DOHH2 (cell line): Measurements from ENCODE around the gene MAP3K20.

ENCODE experiments used
- H3F3A ChIP-seq: fragments of 200-600 bp; sonication (generic), shearing (Covaris generic); 2 replicates; pipeline ENCODE4 v1.6.0; 2016; ENCODE audit warnings: antibody characterized with exemption, mild to moderate bottlenecking; ENCODE audit not compliant: control insufficient read depth, insufficient read depth
- H3K27ac ChIP-seq: fragments of 200-600 bp; sonication (generic); 2 replicates; pipeline ENCODE4 v1.5.1; 2014; ENCODE audit warnings: low read depth, mild to moderate bottlenecking, low read length, moderate library complexity
- H3K27me3 ChIP-seq: fragments of 200-600 bp; sonication (generic); 2 replicates; pipeline ENCODE4 v1.6.1; 2014; ENCODE audit warnings: mild to moderate bottlenecking, low read length, mixed read lengths; ENCODE audit not compliant: control insufficient read depth
- H3K36me3 ChIP-seq: fragments of 200-600 bp; sonication (generic); 2 replicates; pipeline ENCODE4 v1.6.1; 2014; ENCODE audit warnings: mild to moderate bottlenecking, low read length, moderate library complexity, mixed read lengths; ENCODE audit not compliant: control insufficient read depth
- H3K4me1 ChIP-seq: fragments of 200-600 bp; sonication (generic); 2 replicates; pipeline ENCODE4 v1.6.1; 2014; ENCODE audit warnings: mild to moderate bottlenecking, low read length, mixed read lengths; ENCODE audit not compliant: control insufficient read depth
- H3K4me2 ChIP-seq: fragments of 200-600 bp; sonication (generic); 2 replicates; pipeline ENCODE4 v1.6.0; 2014; ENCODE audit warnings: mild to moderate bottlenecking, low read length, moderate library complexity
- H3K4me3 ChIP-seq: fragments of 200-600 bp; sonication (generic); 2 replicates; pipeline ENCODE4 v1.5.1; 2014; ENCODE audit warnings: mild to moderate bottlenecking, low read length, mixed read lengths
- H3K79me2 ChIP-seq: fragments of 200-600 bp; sonication (generic); 2 replicates; pipeline ENCODE4 v1.6.1; 2014; ENCODE audit warnings: mild to moderate bottlenecking, low read length, mixed read lengths; ENCODE audit not compliant: control insufficient read depth
- H3K9me2 ChIP-seq: fragments of 200-600 bp; sonication (generic); replicated peaks from 2 replicates; pipeline ENCODE4 v1.6.1; 2014; ENCODE audit warnings: mild to moderate bottlenecking, low read length, mixed read lengths; ENCODE audit not compliant: control insufficient read depth
- H3K9me3 ChIP-seq: fragments of 200-600 bp; sonication (generic); 2 replicates; pipeline ENCODE4 v1.6.1; 2014; ENCODE audit warnings: antibody characterized with exemption, low read length, mixed read lengths; ENCODE audit not compliant: control insufficient read depth, insufficient read depth
- H4K20me1 ChIP-seq: fragments of 200-600 bp; sonication (generic); 2 replicates; pipeline ENCODE4 v1.6.0; 2014; ENCODE audit warnings: low read depth, mild to moderate bottlenecking, antibody characterized with exemption, low read length, moderate library complexity; ENCODE audit not compliant: control insufficient read depth, insufficient read depth
- EZH2phosphoT487 ChIP-seq: fragments of 200-600 bp; sonication (generic); IDR thresholded peaks from 2 replicates; pipeline ENCODE4 v1.6.1; 2017; ENCODE audit warnings: borderline replicate concordance, mild to moderate bottlenecking, antibody characterized with exemption, low read length, moderate library complexity, mixed read lengths
- TF ChIP-seq, protein P1 (sequence below): fragments of 200-600 bp; sonication (generic); IDR thresholded peaks from one replicate; pipeline ENCODE4 v1.5.1; 2014; ENCODE audit warnings: antibody characterized with exemption, mild to moderate bottlenecking, low read depth, low read length; ENCODE audit not compliant: poor library complexity, severe bottlenecking

Gene MAP3K20

DNA sequence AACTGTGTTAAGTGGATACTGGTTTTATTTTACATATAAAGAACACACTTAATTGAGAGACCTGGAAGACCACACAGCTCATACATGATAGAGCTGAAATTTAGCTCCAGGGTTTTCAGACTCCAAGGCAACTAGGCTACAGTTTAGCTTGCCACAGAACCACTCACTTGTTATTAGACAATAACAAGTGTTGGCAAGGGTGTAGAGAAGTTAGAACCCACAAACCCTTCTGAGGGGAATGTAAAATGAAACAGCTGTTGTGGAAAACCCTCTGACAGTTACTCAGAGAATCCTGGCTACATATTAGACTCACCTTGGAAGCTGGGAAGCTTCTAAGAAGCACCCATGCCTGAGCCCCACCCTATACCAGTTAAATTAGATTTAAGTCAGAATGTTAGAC is 75.3 kb downstream of the MAP3K20 start:
- TF ChIP-seq, protein P1, sequence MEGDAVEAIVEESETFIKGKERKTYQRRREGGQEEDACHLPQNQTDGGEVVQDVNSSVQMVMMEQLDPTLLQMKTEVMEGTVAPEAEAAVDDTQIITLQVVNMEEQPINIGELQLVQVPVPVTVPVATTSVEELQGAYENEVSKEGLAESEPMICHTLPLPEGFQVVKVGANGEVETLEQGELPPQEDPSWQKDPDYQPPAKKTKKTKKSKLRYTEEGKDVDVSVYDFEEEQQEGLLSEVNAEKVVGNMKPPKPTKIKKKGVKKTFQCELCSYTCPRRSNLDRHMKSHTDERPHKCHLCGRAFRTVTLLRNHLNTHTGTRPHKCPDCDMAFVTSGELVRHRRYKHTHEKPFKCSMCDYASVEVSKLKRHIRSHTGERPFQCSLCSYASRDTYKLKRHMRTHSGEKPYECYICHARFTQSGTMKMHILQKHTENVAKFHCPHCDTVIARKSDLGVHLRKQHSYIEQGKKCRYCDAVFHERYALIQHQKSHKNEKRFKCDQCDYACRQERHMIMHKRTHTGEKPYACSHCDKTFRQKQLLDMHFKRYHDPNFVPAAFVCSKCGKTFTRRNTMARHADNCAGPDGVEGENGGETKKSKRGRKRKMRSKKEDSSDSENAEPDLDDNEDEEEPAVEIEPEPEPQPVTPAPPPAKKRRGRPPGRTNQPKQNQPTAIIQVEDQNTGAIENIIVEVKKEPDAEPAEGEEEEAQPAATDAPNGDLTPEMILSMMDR, result no peak
- TF ChIP-seq EZH2phosphoT487, result no peak
- Histone ChIP-seq H3K36me3 (no peaks in the 10 kb centered on the region; the same call in 1 of the 2 replicates), H3K79me2 (peaks cover 43% of the 10 kb centered on the region), H3K4me2 (no peak overlapping the region), H4K20me1 (no peaks in the 10 kb centered on the region), H3K27me3 (no peaks in the 10 kb centered on the region), H3F3A (no peaks in the 10 kb centered on the region), H3K4me3 (no peak overlapping the region), H3K4me1 (no peaks in the 10 kb centered on the region), H3K9me3 (0 out of 2 replicates have a peak, but pooled peaks cover 3% of the 10 kb centered on the region), H3K27ac (no peak overlapping the region), H3K9me2 (no peaks in the 10 kb centered on the region)

DNA sequence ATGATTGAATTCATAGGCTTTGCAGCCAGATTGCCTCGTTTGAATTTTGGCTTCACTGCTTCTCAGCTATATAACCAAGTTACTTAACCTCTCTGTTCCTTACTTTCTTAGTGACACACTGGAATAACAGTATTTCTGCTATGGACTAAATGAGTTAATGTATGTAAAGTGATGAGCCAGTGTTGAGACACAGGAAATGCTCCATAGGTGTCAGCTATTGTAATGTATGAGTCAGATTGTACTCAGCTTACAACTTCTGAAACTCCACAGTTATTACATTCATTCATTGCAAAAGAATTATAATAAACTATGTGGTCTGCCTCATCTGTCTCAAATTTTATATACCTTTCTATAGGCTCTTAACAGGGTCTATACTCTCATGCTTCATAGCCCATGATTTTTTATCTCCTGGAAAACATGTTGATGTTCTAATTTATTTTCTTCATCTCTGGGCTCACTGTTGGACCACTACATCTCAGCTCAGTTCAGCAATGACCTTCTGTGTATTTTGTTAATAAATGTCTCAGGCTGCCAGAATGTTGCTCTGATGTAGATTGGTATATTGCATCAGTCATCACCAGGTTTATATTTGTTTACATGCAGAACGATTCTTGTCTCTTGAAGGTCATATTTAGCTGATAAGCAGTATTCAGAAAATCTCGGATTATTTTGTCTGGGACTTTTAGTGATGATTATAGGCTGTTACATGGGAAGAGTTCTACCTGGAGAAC is 76.2 kb downstream of the MAP3K20 start:
- H3K27me3 ChIP-seq, result no peaks in the 10 kb centered on the region
- H3K4me3 ChIP-seq, result no peak overlapping the region
- no peaks in the 10 kb centered on the region for H3K4me1 ChIP-seq
- H3K36me3 ChIP-seq, result no peaks in the 10 kb centered on the region; the same call in 1 of the 2 replicates
- no peak overlapping the region for H3K4me2 ChIP-seq
- no peaks in the 10 kb centered on the region for H3K9me2 ChIP-seq
- H3K27ac ChIP-seq, result no peak overlapping the region
- no peaks in the 10 kb centered on the region for H3F3A ChIP-seq
- TF ChIP-seq, protein P1, result no peak
- TF ChIP-seq EZH2phosphoT487, result no peak
- 0 out of 2 replicates have a peak, but pooled peaks cover 3% of the 10 kb centered on the region for H3K9me3 ChIP-seq
- no peaks in the 10 kb centered on the region for H4K20me1 ChIP-seq
- H3K79me2 ChIP-seq, result peaks cover 40% of the 10 kb centered on the region

DNA sequence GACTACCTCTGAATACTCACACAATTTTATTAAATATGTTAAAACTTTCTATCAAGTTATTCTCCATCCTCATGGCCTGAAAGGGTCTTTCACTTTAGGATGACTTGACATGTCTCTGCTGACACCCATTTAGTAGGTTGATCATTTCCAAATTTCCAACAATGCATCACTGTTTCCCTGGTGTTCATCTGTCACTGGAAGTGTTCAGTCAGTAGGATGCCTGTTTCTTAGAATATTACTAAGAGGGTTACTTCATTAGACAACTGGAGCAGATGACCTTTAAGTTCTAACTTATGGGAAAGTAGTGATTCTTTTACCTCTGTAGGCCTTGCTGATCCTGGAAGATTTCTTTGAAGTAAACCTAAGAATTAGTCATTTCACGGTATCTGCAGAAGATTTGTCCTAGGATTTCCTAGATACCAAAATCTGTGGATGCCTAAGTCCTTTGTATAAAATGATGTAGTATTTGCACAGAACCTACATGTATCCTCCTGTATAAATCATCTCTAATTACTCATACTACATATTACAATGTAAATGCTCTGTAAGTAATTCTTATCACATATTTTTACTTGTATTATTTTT is 77.7 kb downstream of the MAP3K20 start:
- H3K9me2 ChIP-seq, result no peaks in the 10 kb centered on the region
- no peaks in the 10 kb centered on the region for H3K27me3 ChIP-seq
- H3K27ac ChIP-seq, result no peak overlapping the region
- no peak for TF ChIP-seq EZH2phosphoT487
- TF ChIP-seq, protein P1, result no peak
- H3K36me3 ChIP-seq, result no peaks in the 10 kb centered on the region; the same call in 1 of the 2 replicates
- no peak overlapping the region for H3K4me2 ChIP-seq
- no peaks in the 10 kb centered on the region for H3K4me1 ChIP-seq
- no peaks in the 10 kb centered on the region for H4K20me1 ChIP-seq
- H3K4me3 ChIP-seq, result no peak overlapping the region
- H3K9me3 ChIP-seq, result 0 out of 2 replicates have a peak, but pooled peaks cover 3% of the 10 kb centered on the region
- peaks cover 34% of the 10 kb centered on the region for H3K79me2 ChIP-seq
- H3F3A ChIP-seq, result no peaks in the 10 kb centered on the region
